Stimulated activated CD4-positive, alpha-beta T cell treated with anti-CD3 and anti-CD28 coated beads, TNF-alpha, amount 100 ng/mL, for 4 hours (primary cell): Measurements from ENCODE around the gene WDR4.
A peak's percentile ranks its signal among the peaks of the same experiment; 100 is the strongest.
"Not testable (repeated sequence)": the region's sequence is repeated elsewhere in the genome, so short reads cannot be mapped to it uniquely, and the experiment has no call there.

ENCODE experiments used
- DNase-seq, 3 experiments: peaks; one replicate each; pipeline ENCODE4 v3.0.0-alpha.2; 2020; ENCODE audit warnings: low read depth in 3 of 3

WDR4 gene

GRCh38 chr21:42839271-42840231 is 39.8 kb downstream of the WDR4 start:
- no peak for DNase-seq

- DNase-seq: not testable (repeated sequence)
These were observed 41.1 kb downstream of the WDR4 start for GRCh38 chr21:42838212-42838690.

GRCh38 chr21:42837421-42838211 is 41.7 kb downstream of the WDR4 start:
- no peak for DNase-seq

- no peak for DNase-seq
These were observed 42.5 kb downstream of the WDR4 start for GRCh38 chr21:42836767-42837301.

GRCh38 chr21:42836402-42836666 is 43.0 kb downstream of the WDR4 start:
- no peak for DNase-seq

- DNase-seq: no peak
These were observed 43.5 kb downstream of the WDR4 start for GRCh38 chr21:42835611-42836401.

- DNase-seq: no peak
These were observed 44.1 kb downstream of the WDR4 start for GRCh38 chr21:42835211-42835610.

- no peak for DNase-seq
These were observed 44.6 kb downstream of the WDR4 start for GRCh38 chr21:42834726-42835191.

- DNase-seq: no peak
These were observed 45.2 kb downstream of the WDR4 start for GRCh38 chr21:42833859-42834725.

GRCh38 chr21:42833439-42833815 is 45.9 kb downstream of the WDR4 start:
- DNase-seq: peak in 1 of 3 experiments; percentile 31

GRCh38 chr21:42832321-42832630 is 47.1 kb downstream of the WDR4 start:
- DNase-seq: not testable (repeated sequence)

- DNase-seq: no peak
These were observed 48.6 kb downstream of the WDR4 start for GRCh38 chr21:42830456-42831455.

- DNase-seq: no peak
These were observed 49.4 kb downstream of the WDR4 start for GRCh38 chr21:42829954-42830353.

GRCh38 chr21:42829417-42829816 is 49.9 kb downstream of the WDR4 start:
- no peak for DNase-seq

- no peak for DNase-seq
These were observed 51.8 kb downstream of the WDR4 start for GRCh38 chr21:42827588-42827987.

- no peak for DNase-seq
These were observed 58.5 kb downstream of the WDR4 start for GRCh38 chr21:42820616-42821465.

- DNase-seq: no peak
These were observed 59.3 kb downstream of the WDR4 start for GRCh38 chr21:42819861-42820615.

GRCh38 chr21:42818328-42818749 is 61.0 kb downstream of the WDR4 start:
- peak in 1 of 3 experiments; percentile 52 for DNase-seq
